K562 (cell line): ENCODE results near the gene NR5A1. TPM values are rescaled to one million over a fixed set of nuclear protein-coding genes. Genes with fewer than 3 reads are reported as not detected.

ENCODE experiments used
- BRD9 ChIP-seq: fragments of 450-650 bp; IDR thresholded peaks from 2 replicates; pipeline ENCODE4 v1.6.1; 2018; ENCODE audit warnings: low read depth; ENCODE audit not compliant: partially characterized antibody
- CREM ChIP-seq: IDR thresholded peaks from 2 replicates; pipeline ENCODE4 v1.6.1; 2014; ENCODE audit warnings: antibody characterized with exemption, low read depth
- FOSL1 ChIP-seq: fragments of 200-800 bp; sonication (Bioruptor generic); conservative IDR thresholded peaks from 2 replicates; pipeline ENCODE4 v1.6.1; 2016; ENCODE audit warnings: missing genetic modification characterization, missing compliant biosample characterization
- PRMT5 ChIP-seq: sonication (generic); formaldehyde crosslinking; IDR thresholded peaks from 2 replicates; pipeline ENCODE4 v1.5.0; 2020; ENCODE audit warnings: missing genetic modification reagents
- SMC3 ChIP-seq: conservative IDR thresholded peaks from 2 replicates; pipeline ENCODE4 v1.6.1; 2011; ENCODE audit warnings: low read depth, low read length, improper control_type of control experiment; ENCODE audit not compliant: insufficient read depth
- TAL1 ChIP-seq: fragments of 450-650 bp; IDR thresholded peaks from 2 replicates; pipeline ENCODE4 v1.6.1; 2016; ENCODE audit warnings: mild to moderate bottlenecking
- ZNF316 ChIP-seq: fragments of 450-650 bp; IDR thresholded peaks from 2 replicates; pipeline ENCODE4 v1.6.1; 2016
- ZSCAN29 ChIP-seq: fragments of 450-650 bp; IDR thresholded peaks from 2 replicates; pipeline ENCODE4 v1.6.1; 2017
- polyA plus RNA-seq, 8 experiments: library from polyadenylated mRNA; depleted of rRNA in 4 of 8; stranded (reverse) in 5 of 8; unstranded in 3 of 8; fragments of >200 nt; fragmentation: Nextera tagmentation in 2 of 8; fragmentation: Illumina TruSeq in 1 of 8; extraction: Ambion mirVana in 2 of 8; extraction: Trizol in 1 of 8; gene quantifications; 2 replicates each; pipeline versions ENCODE4 v1.2.1 to v1.2.3, GENCODE V29; 2011 to 2014; ENCODE audit warnings: inconsistent platforms in 1 of 8, missing spikeins in 1 of 8
- total RNA-seq, 7 experiments: library from RNA; depleted of rRNA in 6 of 7; stranded (reverse); fragments of >200 nt in 6 of 7; fragmentation: Illumina TruSeq in 2 of 7; extraction: Trizol in 2 of 7; gene quantifications; 2 replicates each; pipeline versions ENCODE4 v1.2.1 to v1.2.3, GENCODE V29; 2011 to 2021; ENCODE audit warnings: low replicate concordance in 1 of 7
- TF ChIP-seq, protein P1 (sequence below), 2 experiments: fragments of 450-650 bp; formaldehyde crosslinking in 1 of 2; IDR thresholded peaks; 2 replicates each; pipeline versions ENCODE4 v1.4.0 to v1.6.1; 2014 to 2020; ENCODE audit warnings: mild to moderate bottlenecking in 2 of 2, borderline replicate concordance in 1 of 2, low read depth in 1 of 2
- TF ChIP-seq, protein P2 (sequence below): fragments of 450-650 bp; IDR thresholded peaks from 2 replicates; pipeline ENCODE4 v1.6.1; 2016
- TF ChIP-seq, protein P3 (sequence below), 2 experiments: fragments of 450-650 bp in 1 of 2; sonication (generic) in 1 of 2; formaldehyde crosslinking in 1 of 2; IDR thresholded peaks in 1 of 2; conservative IDR thresholded peaks in 1 of 2; 2 replicates each; pipeline versions ENCODE4 v1.6.1 to v1.8.1; 2016 to 2023; ENCODE audit warnings: mild to moderate bottlenecking in 2 of 2, moderate library complexity in 2 of 2, inconsistent platforms in 1 of 2, missing genetic modification reagents in 1 of 2
- TF ChIP-seq, protein P4 (sequence below), 3 experiments: IDR thresholded peaks in 2 of 3; conservative IDR thresholded peaks in 1 of 3; 2 replicates each; pipeline ENCODE4 v1.5.1; 2011 to 2012; ENCODE audit warnings: low read length in 3 of 3, mild to moderate bottlenecking in 3 of 3, control low read depth in 2 of 3, improper control_type of control experiment in 1 of 3, inconsistent platforms in 1 of 3, low read depth in 1 of 3, mixed read lengths in 1 of 3, moderate library complexity in 1 of 3; ENCODE audit not compliant: insufficient read depth in 2 of 3
- TF ChIP-seq, protein P5 (sequence below): sonication (generic); formaldehyde crosslinking; IDR thresholded peaks from 2 replicates; pipeline ENCODE4 v1.8.0; 2022; ENCODE audit warnings: missing genetic modification reagents, mild to moderate bottlenecking, moderate library complexity, borderline replicate concordance

The NR5A1 gene
- total and polyA plus RNA-seq, 9 of the 15 experiments (the other 6 are each of a cell fraction or from before 2014, with no cell fraction given): 0.11 to 0.32 (median 0.20) TPM; not detected in 6

DNA sequence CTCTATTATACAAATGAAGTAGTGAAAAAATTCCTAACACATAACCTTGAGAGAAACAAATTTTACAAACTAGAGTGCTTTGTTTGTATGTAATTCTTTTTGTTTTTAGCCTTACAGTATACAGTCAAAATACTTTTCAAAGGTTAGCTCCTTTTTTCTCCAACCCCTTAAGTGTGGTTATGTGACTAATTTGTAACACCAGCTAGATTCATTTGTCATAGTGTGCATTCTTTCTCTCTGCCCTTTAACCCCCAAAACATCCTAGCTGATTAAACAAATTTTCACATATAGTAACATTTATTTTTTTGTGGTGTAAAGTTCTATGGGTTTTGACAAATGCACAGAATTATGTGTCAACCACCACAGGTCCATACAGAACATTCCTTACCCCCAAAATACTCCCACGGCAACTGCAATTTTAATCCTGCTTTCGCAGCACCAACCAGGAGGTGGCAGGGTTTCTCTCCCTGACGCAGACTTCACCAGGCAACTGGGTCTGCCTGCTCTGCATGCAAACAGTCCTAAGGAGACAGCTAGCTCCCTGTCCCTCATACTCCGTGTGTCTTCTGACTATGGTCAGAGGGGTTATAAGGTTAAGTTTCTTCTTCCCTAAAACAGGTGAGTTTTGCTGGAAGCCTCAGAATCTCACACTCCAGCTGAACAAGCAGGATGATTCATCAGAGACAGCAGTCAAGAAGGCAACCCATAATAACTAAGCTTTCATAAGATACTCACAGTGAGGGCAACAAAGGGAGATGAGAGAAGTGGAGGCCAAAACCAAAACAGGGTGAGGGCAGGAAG is 44.5 kb upstream of the NR5A1 start (continued):
- TF ChIP-seq, protein P1, sequence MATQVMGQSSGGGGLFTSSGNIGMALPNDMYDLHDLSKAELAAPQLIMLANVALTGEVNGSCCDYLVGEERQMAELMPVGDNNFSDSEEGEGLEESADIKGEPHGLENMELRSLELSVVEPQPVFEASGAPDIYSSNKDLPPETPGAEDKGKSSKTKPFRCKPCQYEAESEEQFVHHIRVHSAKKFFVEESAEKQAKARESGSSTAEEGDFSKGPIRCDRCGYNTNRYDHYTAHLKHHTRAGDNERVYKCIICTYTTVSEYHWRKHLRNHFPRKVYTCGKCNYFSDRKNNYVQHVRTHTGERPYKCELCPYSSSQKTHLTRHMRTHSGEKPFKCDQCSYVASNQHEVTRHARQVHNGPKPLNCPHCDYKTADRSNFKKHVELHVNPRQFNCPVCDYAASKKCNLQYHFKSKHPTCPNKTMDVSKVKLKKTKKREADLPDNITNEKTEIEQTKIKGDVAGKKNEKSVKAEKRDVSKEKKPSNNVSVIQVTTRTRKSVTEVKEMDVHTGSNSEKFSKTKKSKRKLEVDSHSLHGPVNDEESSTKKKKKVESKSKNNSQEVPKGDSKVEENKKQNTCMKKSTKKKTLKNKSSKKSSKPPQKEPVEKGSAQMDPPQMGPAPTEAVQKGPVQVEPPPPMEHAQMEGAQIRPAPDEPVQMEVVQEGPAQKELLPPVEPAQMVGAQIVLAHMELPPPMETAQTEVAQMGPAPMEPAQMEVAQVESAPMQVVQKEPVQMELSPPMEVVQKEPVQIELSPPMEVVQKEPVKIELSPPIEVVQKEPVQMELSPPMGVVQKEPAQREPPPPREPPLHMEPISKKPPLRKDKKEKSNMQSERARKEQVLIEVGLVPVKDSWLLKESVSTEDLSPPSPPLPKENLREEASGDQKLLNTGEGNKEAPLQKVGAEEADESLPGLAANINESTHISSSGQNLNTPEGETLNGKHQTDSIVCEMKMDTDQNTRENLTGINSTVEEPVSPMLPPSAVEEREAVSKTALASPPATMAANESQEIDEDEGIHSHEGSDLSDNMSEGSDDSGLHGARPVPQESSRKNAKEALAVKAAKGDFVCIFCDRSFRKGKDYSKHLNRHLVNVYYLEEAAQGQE (IDR thresholded peaks at IDR 0.05; ENCODE audit: borderline replicate concordance): peak; percentile 71; the same call in 1 of the 2 replicates
- TF ChIP-seq, protein P1 (CRISPR knock-in tag; IDR thresholded peaks at IDR 0.05; ENCODE audit: low read depth): no peak
- TF ChIP-seq TAL1: no peak
- TF ChIP-seq, protein P2, sequence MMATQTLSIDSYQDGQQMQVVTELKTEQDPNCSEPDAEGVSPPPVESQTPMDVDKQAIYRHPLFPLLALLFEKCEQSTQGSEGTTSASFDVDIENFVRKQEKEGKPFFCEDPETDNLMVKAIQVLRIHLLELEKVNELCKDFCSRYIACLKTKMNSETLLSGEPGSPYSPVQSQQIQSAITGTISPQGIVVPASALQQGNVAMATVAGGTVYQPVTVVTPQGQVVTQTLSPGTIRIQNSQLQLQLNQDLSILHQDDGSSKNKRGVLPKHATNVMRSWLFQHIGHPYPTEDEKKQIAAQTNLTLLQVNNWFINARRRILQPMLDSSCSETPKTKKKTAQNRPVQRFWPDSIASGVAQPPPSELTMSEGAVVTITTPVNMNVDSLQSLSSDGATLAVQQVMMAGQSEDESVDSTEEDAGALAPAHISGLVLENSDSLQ: peak; percentile 18; the same call in 1 of the 2 replicates
- TF ChIP-seq, protein P3, sequence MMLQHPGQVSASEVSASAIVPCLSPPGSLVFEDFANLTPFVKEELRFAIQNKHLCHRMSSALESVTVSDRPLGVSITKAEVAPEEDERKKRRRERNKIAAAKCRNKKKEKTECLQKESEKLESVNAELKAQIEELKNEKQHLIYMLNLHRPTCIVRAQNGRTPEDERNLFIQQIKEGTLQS (IDR thresholded peaks at IDR 0.05): peak; percentile 15; the same call in 1 of the 2 replicates
- TF ChIP-seq, protein P3 (CRISPR knock-in tag; conservative IDR thresholded peaks at IDR 0.05): no peak
- 0 out of 2 replicates have a peak, but pooled peaks have one; percentile 31 for TF ChIP-seq FOSL1
- no peak for TF ChIP-seq ZSCAN29
- TF ChIP-seq, protein P4, sequence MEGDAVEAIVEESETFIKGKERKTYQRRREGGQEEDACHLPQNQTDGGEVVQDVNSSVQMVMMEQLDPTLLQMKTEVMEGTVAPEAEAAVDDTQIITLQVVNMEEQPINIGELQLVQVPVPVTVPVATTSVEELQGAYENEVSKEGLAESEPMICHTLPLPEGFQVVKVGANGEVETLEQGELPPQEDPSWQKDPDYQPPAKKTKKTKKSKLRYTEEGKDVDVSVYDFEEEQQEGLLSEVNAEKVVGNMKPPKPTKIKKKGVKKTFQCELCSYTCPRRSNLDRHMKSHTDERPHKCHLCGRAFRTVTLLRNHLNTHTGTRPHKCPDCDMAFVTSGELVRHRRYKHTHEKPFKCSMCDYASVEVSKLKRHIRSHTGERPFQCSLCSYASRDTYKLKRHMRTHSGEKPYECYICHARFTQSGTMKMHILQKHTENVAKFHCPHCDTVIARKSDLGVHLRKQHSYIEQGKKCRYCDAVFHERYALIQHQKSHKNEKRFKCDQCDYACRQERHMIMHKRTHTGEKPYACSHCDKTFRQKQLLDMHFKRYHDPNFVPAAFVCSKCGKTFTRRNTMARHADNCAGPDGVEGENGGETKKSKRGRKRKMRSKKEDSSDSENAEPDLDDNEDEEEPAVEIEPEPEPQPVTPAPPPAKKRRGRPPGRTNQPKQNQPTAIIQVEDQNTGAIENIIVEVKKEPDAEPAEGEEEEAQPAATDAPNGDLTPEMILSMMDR (IDR thresholded peaks at IDR 0.05 in 2 of 3, conservative IDR thresholded peaks at IDR 0.05 in 1 of 3; ENCODE audit: insufficient read depth in 2 of 3, low read depth in 1 of 3, low read length in 3 of 3): peak; percentile 77 to 80 (median 80)
- TF ChIP-seq BRD9: peak; percentile 49
- TF ChIP-seq SMC3: peak; percentile 53
- no peak for TF ChIP-seq PRMT5 (CRISPR knock-in tag)
- peak; percentile 49; the same call in 1 of the 2 replicates for TF ChIP-seq CREM
- TF ChIP-seq, protein P5, sequence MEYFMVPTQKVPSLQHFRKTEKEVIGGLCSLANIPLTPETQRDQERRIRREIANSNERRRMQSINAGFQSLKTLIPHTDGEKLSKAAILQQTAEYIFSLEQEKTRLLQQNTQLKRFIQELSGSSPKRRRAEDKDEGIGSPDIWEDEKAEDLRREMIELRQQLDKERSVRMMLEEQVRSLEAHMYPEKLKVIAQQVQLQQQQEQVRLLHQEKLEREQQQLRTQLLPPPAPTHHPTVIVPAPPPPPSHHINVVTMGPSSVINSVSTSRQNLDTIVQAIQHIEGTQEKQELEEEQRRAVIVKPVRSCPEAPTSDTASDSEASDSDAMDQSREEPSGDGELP (CRISPR knock-in tag): peak; percentile 31; the same call in 1 of the 2 replicates
- no peak for TF ChIP-seq ZNF316
